HL-60/S4 (cell line): Measurements from ENCODE around the gene OR4D9.
"Not testable (repeated sequence)": the region's sequence is repeated elsewhere in the genome, so short reads cannot be mapped to it uniquely, and the experiment has no call there.

Experiments
- in situ Hi-C: fragments of 300-500 bp; cut with MboI; formaldehyde crosslinking; loops from 2 replicates; pipeline ENCODE4 v1.14.3; 2022; ENCODE audit warnings: low sequenced_read_pairs

Gene OR4D9

DNA sequence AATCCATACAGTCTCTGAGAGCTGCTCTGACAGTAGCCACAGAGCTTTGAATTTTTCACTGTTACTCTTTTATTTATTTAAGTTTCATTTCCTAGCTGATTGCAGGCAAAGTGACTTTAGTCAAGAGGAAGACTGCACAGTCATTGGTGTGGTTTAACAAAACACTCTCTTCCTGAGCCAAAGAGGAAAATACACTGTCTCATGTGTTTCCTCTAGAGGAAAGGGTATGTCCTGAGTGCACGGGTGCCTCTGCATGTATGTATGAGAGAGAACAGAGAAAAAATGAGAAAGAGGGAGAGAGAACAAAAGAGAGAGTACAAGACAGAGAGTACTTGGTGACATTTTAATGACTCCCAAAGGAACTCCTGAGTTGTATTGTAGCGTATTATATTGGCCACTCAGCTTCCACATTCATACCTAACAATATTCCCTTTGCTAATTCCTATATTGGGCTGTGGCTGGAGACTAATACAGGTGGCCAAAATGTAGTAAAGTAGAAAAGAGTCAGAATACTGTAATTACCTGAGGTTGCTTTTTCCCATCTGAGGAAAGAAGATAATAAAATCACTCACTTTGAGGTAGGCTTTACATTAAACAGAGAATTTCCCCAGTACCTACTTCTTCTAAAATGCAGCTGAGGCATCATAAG, at the start of gene OR4D9:
TSS of gene OR4D9 (plus strand) at position 599 of the 649 bp plus-strand sequence. CDS start 3,374 bp downstream, outside the sequence.
- in situ Hi-C loops: no loop called here

DNA sequence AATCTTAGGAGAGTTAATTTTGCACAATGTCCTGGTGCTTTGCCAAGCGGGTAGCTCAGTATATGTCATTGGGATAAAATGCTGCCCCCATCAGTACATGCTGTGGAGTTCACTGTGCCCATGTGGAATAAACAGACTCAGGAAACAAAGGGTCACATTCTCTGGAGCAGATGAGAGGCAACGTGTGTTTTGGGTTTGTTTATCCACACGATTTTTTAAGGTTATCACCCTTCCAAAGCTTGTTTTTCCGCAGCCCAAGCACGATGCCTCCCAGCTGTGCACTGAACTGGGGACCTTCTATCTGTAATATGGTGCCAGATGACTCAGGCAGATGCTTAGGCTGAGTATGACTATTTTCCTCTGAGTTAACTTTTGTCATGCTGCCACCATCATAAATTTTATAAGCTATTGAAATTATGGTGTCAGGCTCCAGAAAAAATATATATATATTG, 48.1 kb upstream of the OR4D9 start:
- in situ Hi-C loops: no loop called here

DNA sequence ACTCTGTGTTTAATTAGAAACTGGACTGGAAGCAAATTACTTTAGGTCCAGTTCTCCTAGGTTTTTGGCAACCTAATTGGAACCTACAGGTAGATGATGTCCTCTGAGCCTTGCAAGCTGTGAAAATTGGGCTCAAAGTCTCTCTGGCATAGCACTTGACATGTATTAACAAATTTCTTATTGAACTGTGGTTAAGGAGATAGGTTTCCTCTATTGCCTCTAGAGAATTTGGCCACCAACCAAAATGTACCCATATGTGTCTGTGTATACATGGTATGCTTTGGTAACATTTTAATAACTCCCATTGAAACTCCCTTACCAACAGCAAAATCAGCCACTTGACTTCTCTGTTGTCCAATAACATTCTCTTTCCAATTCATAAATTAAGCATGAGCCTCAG, 38.3 kb upstream of the OR4D9 start, which contains the start of gene OR4D10:
TSS of gene OR4D10 (plus strand) at position 301 of the 400 bp plus-strand sequence. CDS start 4,115 bp downstream, outside the sequence.
- in situ Hi-C loops: no loop called here

DNA sequence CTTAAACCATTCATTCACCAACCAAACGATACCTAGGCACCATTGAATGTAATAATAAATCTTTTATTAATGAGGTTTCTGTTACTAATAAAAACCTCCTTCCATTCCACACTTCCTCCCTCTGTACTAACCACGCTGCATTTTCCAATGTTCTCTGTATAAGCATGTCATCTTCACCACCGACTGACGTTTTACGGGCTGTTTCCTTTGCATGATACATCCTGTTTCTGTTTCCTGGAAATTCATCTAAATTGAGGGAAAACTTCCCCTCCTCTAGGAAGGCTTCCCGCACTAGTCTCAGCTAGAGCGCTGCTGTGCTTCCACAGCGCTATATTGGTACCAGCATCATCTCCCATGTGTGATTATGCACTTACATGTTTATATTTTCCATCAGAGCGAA, 36.2 kb upstream of the OR4D9 start:
- in situ Hi-C loops: no loop called here

DNA sequence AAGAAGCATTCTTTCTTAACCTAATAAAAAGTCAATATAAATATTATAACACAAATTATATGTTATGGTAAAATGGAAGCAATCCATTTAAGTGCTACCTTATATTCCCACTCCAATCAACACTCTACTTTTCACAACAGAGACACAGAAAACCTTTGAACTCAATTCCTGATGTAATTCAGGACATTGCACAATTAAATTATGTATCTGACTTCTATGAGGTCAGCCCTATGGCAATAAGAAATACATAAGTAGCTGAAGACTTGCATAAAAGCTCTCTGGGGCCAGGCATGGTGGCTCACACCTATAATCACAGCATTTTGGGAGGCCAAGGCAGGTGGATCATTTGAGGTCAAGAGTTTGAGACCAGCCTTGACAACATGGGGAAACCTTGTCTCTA, 31.4 kb upstream of the OR4D9 start:
- in situ Hi-C loops: no loop called here

DNA sequence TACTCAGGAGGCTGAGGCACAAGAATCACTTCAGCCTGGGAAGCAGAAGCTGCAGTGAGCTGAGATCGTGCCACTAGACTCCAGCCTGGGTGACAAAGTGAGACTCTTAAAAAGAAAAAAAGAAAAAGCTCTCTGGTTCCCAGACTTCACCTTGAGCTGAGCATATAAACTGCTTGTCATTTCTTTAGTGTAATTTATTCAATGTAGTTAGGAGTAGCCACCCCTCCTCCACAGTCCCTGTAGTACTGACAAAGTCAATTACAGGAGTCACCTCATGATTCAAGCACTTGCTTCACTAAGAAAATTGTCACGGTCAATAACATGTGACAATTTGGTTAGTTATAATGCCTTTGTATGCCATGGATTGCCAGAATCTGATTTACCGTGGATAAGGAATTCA, 31.0 kb upstream of the OR4D9 start:
- in situ Hi-C loops: no loop called here

DNA sequence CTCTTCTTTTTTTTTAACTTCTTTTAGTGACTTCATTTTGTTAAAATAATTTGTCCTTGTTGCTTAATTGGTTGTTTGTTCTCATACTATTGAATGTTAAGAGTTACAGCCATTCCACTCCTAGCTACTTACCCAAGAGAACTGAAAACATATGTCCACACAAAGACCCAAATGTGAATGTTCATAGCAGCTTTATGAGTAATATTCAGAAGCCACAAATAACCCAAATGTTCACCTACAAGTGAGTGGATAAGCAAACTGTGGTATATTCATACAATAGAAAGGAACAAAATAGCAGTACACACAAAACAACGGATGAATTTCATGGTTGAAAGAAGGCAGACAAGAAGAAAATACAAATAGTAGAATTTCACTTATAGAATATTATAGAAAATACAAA, 9.4 kb upstream of the OR4D9 start:
- in situ Hi-C loops: no loop called here

DNA sequence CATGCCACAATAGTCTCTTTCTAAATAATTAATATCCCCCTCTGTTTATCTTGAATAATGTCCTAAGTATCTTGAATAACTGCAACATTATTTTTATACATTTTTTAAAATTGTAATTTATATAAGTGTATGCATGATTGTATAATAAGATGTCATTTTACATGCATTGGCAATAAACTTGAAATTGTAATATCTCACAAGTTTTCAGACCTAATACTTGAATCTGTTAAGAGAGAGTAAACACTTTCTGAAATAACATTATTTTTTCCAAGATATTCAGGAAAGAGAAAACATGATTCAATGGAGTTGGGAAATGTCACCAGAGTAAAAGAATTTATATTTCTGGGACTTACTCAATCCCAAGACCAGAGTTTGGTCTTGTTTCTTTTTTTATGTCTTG, 8.1 kb upstream of the OR4D9 start, which contains the start of gene OR4D11:
TSS of gene OR4D11 (plus strand) at position 301 of the 400 bp plus-strand sequence. CDS start at position 301, 0 bp downstream.
- in situ Hi-C loops: no loop called here

DNA sequence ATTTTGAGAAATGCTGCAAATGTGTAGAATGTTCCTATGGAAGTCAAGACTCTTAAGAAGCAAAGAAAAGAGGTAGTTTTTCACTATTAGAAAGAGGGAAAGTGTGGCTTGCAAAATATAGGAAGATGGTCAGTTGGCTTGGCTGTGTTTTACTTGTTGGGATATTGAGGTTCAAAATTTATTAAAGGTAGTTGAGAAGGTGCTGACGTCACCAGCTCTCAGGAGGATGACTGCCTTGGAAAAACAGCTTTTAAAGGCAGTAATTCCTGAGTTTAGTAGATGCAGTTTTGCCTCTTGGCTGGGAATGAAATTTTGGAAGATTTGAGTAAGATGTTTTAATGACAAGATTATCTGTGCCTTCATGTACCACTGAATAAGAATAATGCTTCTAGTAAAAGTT, 336 bp downstream of the OR4D9 start:
- in situ Hi-C loops: no loop called here

DNA sequence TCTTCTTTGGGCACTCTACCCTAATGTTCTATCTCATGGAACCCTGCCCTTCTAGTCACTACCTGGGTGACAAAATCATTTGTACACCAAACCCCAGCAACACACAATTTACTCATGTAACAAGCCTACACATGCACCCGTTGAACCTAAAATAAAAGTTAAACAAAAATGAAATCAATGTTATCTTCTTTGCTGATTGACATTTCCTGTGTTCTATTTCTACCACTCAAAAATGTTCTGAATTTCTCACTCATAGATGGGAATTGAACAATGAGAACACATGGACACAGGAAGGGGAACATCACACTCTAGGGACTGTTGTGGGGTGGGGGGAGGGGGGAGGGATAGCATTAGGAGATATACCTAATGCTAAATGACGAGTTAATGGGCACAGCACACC, 8.8 kb downstream of the OR4D9 start:
- in situ Hi-C loops: not testable (repeated sequence)

DNA sequence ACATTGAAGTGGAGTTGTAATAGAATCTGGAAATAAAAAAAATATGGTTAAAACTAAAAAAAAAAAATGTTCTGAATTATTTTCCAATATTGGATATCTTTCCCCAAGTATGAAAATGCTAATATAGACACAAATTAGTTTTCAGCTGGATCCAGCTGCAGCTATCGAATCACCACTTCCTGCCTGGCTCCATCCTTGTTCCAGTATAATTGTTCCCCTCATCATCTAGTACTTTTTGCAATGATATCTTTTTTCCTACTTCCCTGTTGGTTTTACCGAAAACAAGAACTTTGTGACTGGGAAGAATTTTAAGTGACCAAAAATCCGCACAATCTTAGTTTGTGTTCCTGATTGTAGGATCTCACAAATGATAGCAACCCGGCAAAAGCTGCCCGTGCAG, 9.4 kb downstream of the OR4D9 start:
- in situ Hi-C loops: no loop called here

DNA sequence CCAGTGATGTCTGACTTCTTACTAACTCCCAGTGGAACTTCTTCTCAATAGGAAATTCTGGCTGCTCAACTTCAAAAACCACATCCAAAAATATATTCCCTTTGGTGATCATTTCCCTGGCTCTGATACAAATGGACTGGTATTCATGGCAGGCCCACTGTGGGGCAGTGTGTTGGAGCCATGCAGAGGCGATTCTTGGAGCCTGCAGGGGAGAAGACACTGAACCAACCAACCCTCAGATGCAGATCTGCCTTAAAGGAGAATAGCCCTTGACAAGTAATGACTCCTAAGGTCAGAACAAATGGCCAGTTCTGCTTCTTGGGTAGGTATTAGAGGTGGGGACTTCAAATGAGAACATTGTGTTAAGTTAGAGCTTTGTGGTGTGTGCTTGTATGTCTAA, 12.2 kb downstream of the OR4D9 start:
- in situ Hi-C loops: no loop called here

DNA sequence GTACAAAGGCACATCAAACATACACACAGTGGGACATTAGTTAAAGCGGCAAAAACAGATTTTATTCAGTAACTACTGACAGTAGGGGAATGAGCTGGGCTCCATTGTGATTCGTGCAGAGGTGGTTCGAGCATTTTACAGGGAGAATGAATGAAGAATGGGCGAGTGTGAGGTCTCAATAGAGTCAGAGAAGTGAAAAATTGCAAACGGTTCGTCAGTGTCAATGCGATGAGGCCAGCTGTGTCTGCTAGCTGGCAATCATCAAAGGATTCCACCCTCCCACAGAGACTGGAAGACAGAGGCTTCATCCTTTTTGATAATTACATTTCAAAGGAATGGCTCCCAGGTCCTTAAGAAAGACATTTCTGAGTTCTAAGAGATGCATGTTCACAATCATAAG, 17.4 kb downstream of the OR4D9 start:
- in situ Hi-C loops: no loop called here

DNA sequence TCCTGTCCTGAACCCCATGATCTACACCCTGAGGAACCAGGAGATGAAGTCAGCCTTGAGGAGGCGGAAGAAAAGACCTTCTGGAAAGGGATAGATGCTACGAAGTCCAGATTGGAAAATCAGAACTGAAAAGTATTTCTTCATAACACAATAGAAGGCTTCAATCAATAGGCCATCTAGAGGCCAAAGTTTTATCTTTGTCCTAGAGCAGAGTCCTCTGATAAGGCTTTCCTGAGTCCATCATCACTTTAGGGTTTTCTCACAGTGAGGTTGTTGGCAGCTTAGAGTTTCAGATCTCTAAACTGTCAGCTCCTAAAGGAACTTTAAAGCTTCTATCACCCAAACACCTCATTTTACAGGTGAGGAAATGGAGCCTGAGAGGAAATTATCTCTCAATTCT, 21.3 kb downstream of the OR4D9 start:
- in situ Hi-C loops: no loop called here

DNA sequence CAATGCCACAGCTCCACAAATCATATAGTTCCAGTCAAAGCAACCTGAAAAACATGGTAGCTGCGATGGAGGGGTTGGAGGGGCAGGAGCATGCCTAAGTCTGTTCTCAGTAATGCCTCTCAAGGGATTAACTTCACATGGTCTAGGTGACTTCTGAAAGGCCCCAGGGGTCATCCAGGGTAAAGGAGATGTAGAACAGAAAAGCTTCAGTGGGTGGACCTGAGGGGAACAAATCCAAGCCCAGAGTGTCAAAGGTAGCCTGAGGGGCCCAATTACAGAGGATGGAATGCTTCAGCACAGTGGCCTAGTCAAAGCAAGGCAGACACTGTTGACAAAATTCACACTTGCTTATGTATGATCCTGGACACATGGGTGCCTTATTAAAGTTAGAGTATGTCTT, 23.3 kb downstream of the OR4D9 start:
- in situ Hi-C loops: no loop called here

DNA sequence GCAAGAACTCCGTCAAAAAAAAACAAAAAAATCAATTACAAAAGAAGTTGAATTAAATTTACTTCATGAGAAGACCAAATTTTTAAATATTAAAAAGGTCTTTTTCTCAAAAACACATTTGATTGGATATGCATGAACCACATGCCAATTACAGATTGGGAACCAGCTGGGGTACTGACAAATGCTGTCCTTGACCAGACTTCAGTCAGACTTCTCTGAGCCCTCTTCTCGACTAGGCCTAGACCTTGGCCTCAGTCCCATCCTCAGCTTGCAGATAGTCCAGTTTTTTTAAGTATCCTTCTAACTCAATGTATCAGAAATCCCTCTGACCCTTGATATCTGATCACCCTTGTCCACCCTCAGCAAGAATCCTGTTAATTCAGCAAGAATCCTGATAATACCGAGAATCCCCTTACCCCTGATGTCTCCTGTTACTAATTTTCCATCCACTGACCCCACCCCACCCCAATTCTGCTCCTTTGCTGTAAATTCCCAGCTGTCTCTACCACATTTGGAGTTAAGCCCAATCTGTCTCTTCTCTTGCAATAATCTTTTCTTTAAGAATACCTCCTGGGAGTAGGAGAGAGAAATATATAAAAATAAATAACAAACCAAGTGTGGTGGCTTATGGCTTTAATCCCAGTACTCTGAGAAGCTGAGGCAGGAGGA, 30.9 kb downstream of the OR4D9 start:
- in situ Hi-C loops: no loop called here

DNA sequence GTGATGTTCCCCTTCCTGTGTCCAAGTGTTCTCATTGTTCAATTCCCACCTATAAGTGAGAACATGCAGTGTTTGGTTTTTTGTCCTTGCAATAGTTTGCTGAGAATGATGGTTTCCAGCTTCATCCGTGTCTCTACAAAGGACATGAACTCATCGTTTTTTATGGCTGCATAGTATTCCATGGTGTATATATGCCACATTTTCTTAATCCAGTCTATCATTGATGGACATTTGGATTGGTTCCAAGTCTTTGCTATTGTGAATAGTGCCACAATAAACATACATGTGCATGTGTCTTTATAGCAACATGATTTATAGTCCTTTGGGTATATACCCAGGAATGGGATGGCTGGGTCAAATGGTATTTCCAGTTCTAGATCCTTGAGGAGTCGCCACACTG, 32.4 kb downstream of the OR4D9 start:
- in situ Hi-C loops: not testable (repeated sequence)

DNA sequence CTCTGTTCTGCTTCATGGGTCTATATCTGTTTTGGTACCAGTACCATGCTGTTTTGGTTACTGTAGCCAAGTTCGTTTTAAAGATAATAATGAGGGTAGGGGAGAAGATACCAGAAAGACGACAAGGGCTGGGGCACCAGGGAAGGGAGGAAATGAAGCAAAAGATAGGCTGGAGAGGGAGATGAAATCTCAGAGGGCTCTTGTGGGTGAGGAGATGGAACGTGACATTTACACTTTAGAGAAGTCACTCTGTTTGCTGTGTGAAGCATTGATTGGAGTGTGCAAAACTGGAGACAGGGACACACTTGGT, 33.5 kb downstream of the OR4D9 start:
- in situ Hi-C loops: no loop called here

DNA sequence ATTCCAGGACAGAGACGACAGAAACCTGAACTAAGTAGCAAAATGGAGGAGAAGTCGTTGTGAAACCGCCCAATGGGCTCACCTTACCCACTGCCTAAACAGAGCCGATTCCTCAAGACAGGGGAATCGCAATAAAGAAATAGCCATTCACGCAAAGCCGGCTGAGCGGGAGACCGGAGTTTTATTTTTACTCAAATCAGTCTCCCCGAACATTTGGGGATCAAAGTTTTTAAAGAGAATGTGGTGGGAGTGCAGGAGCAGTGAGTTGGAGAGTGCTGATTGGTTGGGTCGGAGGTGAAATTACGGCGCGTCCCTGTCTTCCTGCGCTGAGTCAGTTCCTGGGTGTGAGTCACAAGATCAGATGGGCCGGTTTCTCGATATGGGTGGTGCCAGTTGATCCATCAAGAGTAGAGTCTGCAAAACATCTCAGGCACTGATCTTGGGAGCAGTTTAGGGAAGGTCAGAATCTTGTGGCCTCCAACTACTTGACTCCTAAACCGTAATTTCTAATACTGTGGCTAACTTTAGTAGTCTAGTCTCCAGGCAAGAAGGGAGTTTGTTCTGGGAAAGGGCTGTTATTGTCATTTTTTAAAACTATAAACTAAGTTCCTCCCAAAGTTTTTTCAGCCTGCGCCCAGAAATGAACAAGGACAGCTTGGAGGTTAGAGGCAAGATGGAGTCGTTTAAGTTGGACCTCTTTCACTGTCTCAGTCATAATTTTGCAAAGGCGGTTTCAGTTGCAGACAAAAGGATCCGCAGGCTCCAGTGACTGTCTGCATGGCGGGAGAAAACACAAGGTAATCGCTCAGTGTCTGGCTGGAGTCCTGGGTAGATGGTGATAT, 34.1 kb downstream of the OR4D9 start:
- in situ Hi-C loops: no loop called here

DNA sequence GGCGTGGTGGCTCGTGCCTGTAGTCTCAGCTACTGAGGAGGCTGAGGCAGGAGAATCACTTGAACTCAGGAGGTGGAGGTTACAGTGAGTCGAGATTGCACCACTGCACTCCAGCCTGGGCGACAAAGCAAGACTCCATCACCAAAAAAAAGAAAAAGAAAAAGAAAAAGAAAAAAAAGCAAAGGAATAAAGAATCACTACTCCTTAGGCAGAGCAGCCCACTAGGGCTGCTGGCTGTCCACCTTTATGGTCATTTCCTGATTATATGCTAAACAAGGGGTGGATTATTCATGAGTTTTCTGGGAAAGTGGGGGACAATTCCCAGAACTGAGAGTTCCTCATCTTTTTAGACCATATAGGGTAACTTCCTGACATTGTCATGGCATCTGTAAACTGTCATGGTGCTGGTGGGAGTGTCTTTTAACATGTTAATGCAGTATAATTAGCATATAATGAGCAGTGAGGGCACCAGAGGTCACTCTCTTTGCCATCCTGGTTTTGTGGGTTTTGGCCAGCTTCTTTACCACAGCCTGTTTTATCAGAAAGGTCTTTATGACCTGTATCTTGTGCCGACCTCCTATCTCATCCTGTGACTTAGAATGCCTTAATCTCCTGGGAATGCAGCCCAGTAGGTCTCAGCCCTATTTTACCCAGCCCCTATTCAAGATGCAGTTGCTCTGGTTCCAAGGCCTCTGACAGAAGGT, 36.4 kb downstream of the OR4D9 start:
- in situ Hi-C loops: not testable (repeated sequence)

DNA sequence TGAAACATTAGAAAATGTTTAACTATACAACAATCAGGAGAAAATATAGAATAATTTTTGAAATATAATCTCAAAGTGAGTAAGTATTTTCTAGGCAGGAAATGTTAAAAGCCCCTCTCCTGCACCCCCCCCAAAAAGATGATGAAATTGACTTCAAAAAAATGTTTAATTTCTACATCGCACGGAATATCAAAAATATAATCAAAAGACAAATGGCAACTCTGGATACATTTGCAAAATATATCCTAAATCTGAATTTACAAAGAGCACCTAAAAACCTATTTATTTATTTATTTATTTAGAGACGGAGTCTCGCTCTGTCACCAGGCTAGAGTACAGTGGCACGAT, 36.9 kb downstream of the OR4D9 start:
- in situ Hi-C loops: no loop called here
